K562 (cell line): Measurements from ENCODE around the gene ST6GAL1. TPM values are rescaled to one million over a fixed set of nuclear protein-coding genes. Genes with fewer than 3 reads are reported as not detected.

Experiments
- ELK1 ChIP-seq: sonication (generic); formaldehyde crosslinking; IDR thresholded peaks from 2 replicates; pipeline ENCODE4 v1.8.1; 2022; ENCODE audit warnings: missing genetic modification reagents
- HCFC1 ChIP-seq: IDR thresholded peaks from 2 replicates; pipeline ENCODE4 v1.6.1; 2012; ENCODE audit warnings: low read depth, low read length, improper control_type of control experiment
- JUND ChIP-seq, 2 experiments: IDR thresholded peaks; 2 replicates in 1 of 2; 3 replicates in 1 of 2; pipeline ENCODE4 v1.6.1; 2011; ENCODE audit warnings: borderline replicate concordance in 2 of 2, low read depth in 2 of 2, low read length in 2 of 2, improper control_type of control experiment in 1 of 2, missing biosample characterization in 1 of 2, missing genetic modification characterization in 1 of 2, missing genetic modification reagents in 1 of 2
- KDM5B ChIP-seq: fragments of 200-600 bp; sonication (generic); IDR thresholded peaks from 2 replicates; pipeline ENCODE4 v1.6.1; 2012; ENCODE audit warnings: low read depth, mild to moderate bottlenecking, moderate library complexity, low read length, control low read depth, inconsistent platforms; ENCODE audit not compliant: insufficient replicate concordance
- MEF2A ChIP-seq: IDR thresholded peaks from 2 replicates; pipeline ENCODE4 v1.6.1; 2011; ENCODE audit warnings: low read depth, mild to moderate bottlenecking, low read length, moderate library complexity; ENCODE audit not compliant: control insufficient read depth
- POLR2H ChIP-seq: IDR thresholded peaks from 2 replicates; pipeline ENCODE4 v1.6.1; 2016; ENCODE audit warnings: missing genetic modification characterization, low read depth, mild to moderate bottlenecking, control low read depth, missing compliant biosample characterization, moderate library complexity
- PTRF ChIP-seq: fragments of 450-650 bp; IDR thresholded peaks from 2 replicates; pipeline ENCODE4 v1.6.1; 2016; ENCODE audit warnings: mild to moderate bottlenecking, missing genetic modification characterization, missing compliant biosample characterization
- PURB ChIP-seq: sonication (generic); formaldehyde crosslinking; IDR thresholded peaks from 2 replicates; pipeline ENCODE4 v1.9.0; 2021; ENCODE audit warnings: low read depth, mild to moderate bottlenecking, missing genetic modification reagents
- SIN3A ChIP-seq, 2 experiments: fragments of 150-350 bp in 1 of 2; IDR thresholded peaks; 2 replicates each; pipeline ENCODE4 v1.6.1; 2011 to 2016; ENCODE audit warnings: borderline replicate concordance in 2 of 2, low read depth in 2 of 2, low read length in 2 of 2, mild to moderate bottlenecking in 2 of 2, moderate library complexity in 2 of 2; ENCODE audit not compliant: control insufficient read depth in 1 of 2
- TEAD1 ChIP-seq, 2 experiments: fragments of 450-650 bp in 1 of 2; sonication (generic) in 1 of 2; formaldehyde crosslinking; IDR thresholded peaks; 2 replicates each; pipeline versions ENCODE4 v1.4.0 to v1.8.0; 2020 to 2022; ENCODE audit warnings: mild to moderate bottlenecking in 2 of 2, missing genetic modification reagents in 1 of 2
- YBX1 ChIP-seq: fragments of 450-650 bp; IDR thresholded peaks from 2 replicates; pipeline ENCODE4 v1.7.1; 2016; ENCODE audit warnings: mild to moderate bottlenecking
- ZBTB11 ChIP-seq, 3 experiments: fragments of 200-800 bp in 1 of 3; fragments of 250-450 bp in 1 of 3; fragments of 450-650 bp in 1 of 3; sonication (Bioruptor Pico) in 1 of 3; sonication (Bioruptor generic) in 1 of 3; formaldehyde crosslinking in 1 of 3; IDR thresholded peaks; 2 replicates each; pipeline versions ENCODE4 v1.6.1 to v1.8.0; 2016 to 2022; ENCODE audit warnings: mild to moderate bottlenecking in 2 of 3, missing genetic modification characterization in 2 of 3, missing compliant biosample characterization in 1 of 3, moderate library complexity in 1 of 3
- ZBTB12 ChIP-seq: fragments of 250-450 bp; sonication (Bioruptor Pico); IDR thresholded peaks from 2 replicates; pipeline ENCODE4 v1.4.0; 2020
- ZBTB7A ChIP-seq: IDR thresholded peaks from 2 replicates; pipeline ENCODE4 v1.6.1; 2011; ENCODE audit warnings: low read depth, mild to moderate bottlenecking, low read length, moderate library complexity, borderline replicate concordance; ENCODE audit not compliant: control insufficient read depth
- ZC3H8 ChIP-seq: fragments of 450-650 bp; IDR thresholded peaks from 2 replicates; pipeline ENCODE4 v1.6.1; 2017
- ZKSCAN3 ChIP-seq: fragments of 250-450 bp; sonication (Bioruptor Pico); IDR thresholded peaks from 2 replicates; pipeline ENCODE4 v1.4.0; 2020
- ZKSCAN8 ChIP-seq: fragments of 200-800 bp; sonication (Bioruptor generic); IDR thresholded peaks from 2 replicates; pipeline ENCODE4 v1.6.1; 2016; ENCODE audit warnings: missing genetic modification characterization, missing compliant biosample characterization
- ZNF431 ChIP-seq: sonication (generic); formaldehyde crosslinking; IDR thresholded peaks from 2 replicates; pipeline ENCODE4 v1.8.0; 2022; ENCODE audit warnings: mild to moderate bottlenecking, missing genetic modification reagents
- ZNF507 ChIP-seq: conservative IDR thresholded peaks from 2 replicates; pipeline ENCODE4 v1.6.1; 2017; ENCODE audit warnings: missing genetic modification characterization, missing compliant biosample characterization
- ZNF584 ChIP-seq: fragments of 200-800 bp; sonication (Bioruptor generic); IDR thresholded peaks from 2 replicates; pipeline ENCODE4 v1.6.1; 2016; ENCODE audit warnings: low read depth, mild to moderate bottlenecking, missing genetic modification characterization, missing compliant biosample characterization
- polyA plus RNA-seq, 8 experiments: library from polyadenylated mRNA; depleted of rRNA in 4 of 8; stranded (reverse) in 5 of 8; unstranded in 3 of 8; fragments of >200 nt; fragmentation: Nextera tagmentation in 2 of 8; fragmentation: Illumina TruSeq in 1 of 8; extraction: Ambion mirVana in 2 of 8; extraction: Trizol in 1 of 8; gene quantifications; 2 replicates each; pipeline versions ENCODE4 v1.2.1 to v1.2.3, GENCODE V29; 2011 to 2014; ENCODE audit warnings: inconsistent platforms in 1 of 8, missing spikeins in 1 of 8
- total RNA-seq, 7 experiments: library from RNA; depleted of rRNA in 6 of 7; stranded (reverse); fragments of >200 nt in 6 of 7; fragmentation: Illumina TruSeq in 2 of 7; extraction: Trizol in 2 of 7; gene quantifications; 2 replicates each; pipeline versions ENCODE4 v1.2.1 to v1.2.3, GENCODE V29; 2011 to 2021; ENCODE audit warnings: low replicate concordance in 1 of 7

The ST6GAL1 gene
- total and polyA plus RNA-seq, 9 of the 15 experiments (the other 6 are each of a cell fraction or from before 2014, with no cell fraction given) = 31.9 to 145 (median 71.0) TPM

GRCh38 chr3:187041362-187042307, 111.3 kb downstream of the ST6GAL1 start (continued):
- TF ChIP-seq ZBTB7A = no peak
- TF ChIP-seq ELK1 = no peak
- TF ChIP-seq ZKSCAN8 = peak; percentile 79; the same call in 1 of the 2 replicates
- TF ChIP-seq ZBTB12 (CRISPR knock-in tag) = no peak
- TF ChIP-seq SIN3A (IDR thresholded peaks at IDR 0.05; ENCODE audit: borderline replicate concordance in 2 of 2, control insufficient read depth in 1 of 2, low read depth in 2 of 2, low read length in 2 of 2) = no peak
- TF ChIP-seq TEAD1 (CRISPR knock-in tag; IDR thresholded peaks at IDR 0.05) = no peak
- TF ChIP-seq KDM5B = no peak
- no peak for TF ChIP-seq YBX1
- TF ChIP-seq POLR2H (tag) = no peak
- TF ChIP-seq MEF2A = peak; percentile 49; the same call in 1 of the 2 replicates
- no peak for TF ChIP-seq PURB (CRISPR knock-in tag)
- TF ChIP-seq ZNF584 (CRISPR knock-in tag) = peak; percentile 89
- no peak for TF ChIP-seq ZKSCAN3 (CRISPR knock-in tag)
- peak; percentile 96 for TF ChIP-seq JUND (IDR thresholded peaks at IDR 0.05; ENCODE audit: borderline replicate concordance, low read depth, low read length)
- TF ChIP-seq JUND (tag; IDR thresholded peaks at IDR 0.05; ENCODE audit: borderline replicate concordance, low read depth, low read length) = peak; percentile 95; the same call in 2 of the 3 replicates
- no peak for TF ChIP-seq HCFC1
- no peak for TF ChIP-seq ZC3H8
- no peak for TF ChIP-seq ZNF431 (CRISPR knock-in tag)
- TF ChIP-seq ZNF507 (tag) = 0 out of 2 replicates have a peak, but pooled peaks have one; percentile 22
- peak; percentile 19; the same call in 1 of the 2 replicates for TF ChIP-seq PTRF
- TF ChIP-seq ZBTB11 (CRISPR knock-in tag; IDR thresholded peaks at IDR 0.05) = peak in 1 of 3 experiments; percentile 31; a peak in 1 of 6 replicates
